Retina (tissue), 1 donor: ENCODE measurements around the gene SNX5.

Source experiments
- DNase-seq: peaks from one replicate; pipeline ENCODE4 v3.0.0-alpha.2; 2016

Gene SNX5

DNA sequence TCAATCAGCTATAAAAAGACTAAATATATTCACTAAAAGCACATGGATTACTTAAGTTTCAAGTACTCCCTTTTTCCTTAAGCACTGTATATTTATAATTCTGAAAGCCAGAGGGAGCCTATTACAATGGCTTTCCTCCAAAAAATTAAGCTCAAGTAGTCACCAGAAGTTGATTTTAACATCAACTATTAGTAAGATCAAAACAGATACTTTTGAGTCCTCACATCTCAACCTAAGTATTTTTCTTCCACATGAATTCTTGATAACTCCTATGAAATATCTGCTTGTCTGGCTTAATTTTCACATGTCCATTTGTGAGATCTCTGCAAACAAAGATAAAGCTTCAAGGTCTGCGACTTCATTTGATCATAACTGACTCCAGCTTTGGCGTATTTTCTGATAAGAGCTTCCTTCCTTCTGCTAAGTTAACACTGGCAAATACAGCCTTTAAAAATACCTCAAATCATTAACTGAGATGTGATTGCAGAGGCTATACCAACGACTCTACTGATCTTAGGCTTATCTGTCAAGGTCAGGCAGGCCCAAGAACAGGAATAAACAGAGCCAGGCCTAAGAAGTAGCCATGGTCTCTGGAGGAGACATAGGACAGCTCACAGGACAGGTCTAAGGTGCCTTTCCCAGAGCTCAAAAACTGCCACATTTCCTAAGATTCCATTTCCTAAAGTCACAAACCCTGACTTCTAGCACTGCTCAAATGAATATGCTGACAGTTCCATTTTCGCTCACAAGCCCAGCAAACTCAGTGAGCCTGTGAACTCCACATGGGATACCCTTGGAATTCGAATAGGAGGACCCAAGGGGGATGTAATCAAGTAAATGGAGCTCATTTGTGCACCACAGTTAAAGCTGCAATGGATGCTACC is 10.0 kb downstream of the SNX5 start:
- no peak for DNase-seq

DNA sequence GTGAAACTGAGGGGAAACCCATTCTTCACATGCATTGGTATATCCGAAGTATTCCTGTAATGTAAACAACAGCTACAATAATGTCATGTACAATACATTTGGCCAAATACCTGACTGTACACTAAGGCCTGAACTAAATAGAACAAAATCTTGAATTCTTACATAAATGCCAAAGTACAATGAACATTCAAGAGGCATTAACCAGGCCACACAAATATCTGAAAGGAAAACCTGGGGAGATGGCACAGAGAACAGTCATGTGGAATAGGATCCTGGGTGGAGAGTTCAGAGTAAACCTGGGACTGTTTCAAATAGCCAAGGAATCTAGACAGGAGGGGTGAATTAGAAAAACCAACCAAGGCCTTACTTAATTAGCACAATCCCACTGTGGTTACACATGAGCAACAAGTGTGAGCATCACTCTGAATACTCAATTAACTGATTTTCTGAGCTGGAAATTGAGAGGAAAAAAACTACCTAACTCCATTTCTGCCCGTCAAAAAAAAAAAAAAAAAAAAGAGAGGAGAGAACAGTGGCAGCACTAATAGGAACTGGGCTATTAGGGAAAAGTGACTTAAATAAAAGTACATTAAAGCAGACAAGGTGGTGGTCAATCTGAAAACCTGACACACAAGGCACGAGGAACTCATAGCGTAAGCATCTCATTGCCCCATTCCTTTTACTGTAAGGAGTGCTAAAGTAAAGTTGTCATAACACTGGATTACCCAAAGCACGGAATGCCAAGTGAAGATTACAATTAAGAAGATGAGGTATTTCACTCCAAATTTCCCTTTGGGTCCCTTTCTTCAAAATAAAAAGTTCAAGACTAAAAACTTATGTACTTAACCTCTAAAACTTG is 10.9 kb downstream of the SNX5 start:
- no peak for DNase-seq

- no peak for DNase-seq
These were observed 12.4 kb downstream of the SNX5 start for GRCh38 chr20:17956099-17956685.

DNA sequence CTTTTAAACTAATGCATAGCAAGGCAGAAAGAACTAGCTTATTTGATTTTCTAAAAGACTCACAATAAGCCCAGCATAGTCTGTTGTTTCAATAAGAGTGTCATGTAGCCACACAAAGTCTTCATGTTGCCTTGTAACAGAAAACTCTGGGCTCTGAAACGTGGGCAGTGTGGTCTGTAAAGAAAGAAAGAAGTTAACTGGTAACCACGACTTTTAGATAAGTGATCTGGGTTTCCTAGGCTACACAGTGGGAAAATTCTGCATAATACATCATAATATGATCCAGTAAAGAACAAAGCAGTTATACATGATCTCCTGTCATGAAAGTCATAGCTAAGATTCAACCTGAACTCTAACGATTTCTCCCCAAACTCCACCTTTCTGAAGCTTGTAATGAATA is 13.3 kb downstream of the SNX5 start:
- no peak for DNase-seq

- no peak for DNase-seq
These were observed 14.7 kb downstream of the SNX5 start for GRCh38 chr20:17953935-17954334.

GRCh38 chr20:17952692-17953684 is 15.6 kb downstream of the SNX5 start:
- no peak for DNase-seq

- DNase-seq = no peak
These were observed 17.3 kb downstream of the SNX5 start for GRCh38 chr20:17951323-17951722.

DNA sequence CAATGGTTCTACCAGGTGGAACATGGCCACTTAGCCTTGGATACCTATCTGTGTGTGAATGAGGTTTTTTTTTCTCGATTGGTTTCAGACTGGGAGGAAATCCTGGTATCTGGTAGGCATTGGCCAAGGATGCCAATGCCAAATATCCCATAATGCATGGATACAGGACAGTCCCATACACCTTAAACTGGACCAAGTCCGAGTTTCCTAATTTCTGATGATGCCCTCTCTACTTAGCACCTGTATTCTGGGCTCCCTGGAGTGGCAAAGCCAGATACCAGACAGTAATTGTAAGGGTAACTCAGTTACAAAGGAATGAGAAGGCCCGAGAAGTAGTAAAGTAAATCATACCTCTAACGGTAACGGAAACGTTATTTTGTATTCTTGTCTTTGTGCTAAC is 17.9 kb downstream of the SNX5 start:
- no peak for DNase-seq

DNA sequence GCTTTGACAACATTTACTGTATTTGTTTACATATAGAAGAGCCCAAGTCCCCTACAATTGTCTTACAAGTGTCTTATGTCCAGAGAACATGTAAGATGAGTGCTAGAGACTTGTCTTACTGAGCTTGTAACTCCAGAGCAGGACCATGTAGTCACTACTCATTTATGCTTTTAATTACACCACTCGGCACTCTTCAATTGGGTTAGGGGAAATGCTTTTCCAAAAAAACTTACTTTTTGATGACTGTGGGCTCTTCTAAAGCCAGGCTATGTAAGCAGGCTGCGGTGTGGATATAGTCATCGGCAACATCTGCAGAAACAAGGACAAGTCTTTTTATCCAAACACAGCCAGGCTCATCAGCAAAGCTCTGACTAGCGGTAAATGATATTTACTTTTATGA is 18.7 kb downstream of the SNX5 start:
- DNase-seq = no peak

GRCh38 chr20:17948442-17948841 is 20.2 kb downstream of the SNX5 start:
- DNase-seq = no peak

GRCh38 chr20:17947474-17947815 is 21.1 kb downstream of the SNX5 start:
- DNase-seq = no peak

DNA sequence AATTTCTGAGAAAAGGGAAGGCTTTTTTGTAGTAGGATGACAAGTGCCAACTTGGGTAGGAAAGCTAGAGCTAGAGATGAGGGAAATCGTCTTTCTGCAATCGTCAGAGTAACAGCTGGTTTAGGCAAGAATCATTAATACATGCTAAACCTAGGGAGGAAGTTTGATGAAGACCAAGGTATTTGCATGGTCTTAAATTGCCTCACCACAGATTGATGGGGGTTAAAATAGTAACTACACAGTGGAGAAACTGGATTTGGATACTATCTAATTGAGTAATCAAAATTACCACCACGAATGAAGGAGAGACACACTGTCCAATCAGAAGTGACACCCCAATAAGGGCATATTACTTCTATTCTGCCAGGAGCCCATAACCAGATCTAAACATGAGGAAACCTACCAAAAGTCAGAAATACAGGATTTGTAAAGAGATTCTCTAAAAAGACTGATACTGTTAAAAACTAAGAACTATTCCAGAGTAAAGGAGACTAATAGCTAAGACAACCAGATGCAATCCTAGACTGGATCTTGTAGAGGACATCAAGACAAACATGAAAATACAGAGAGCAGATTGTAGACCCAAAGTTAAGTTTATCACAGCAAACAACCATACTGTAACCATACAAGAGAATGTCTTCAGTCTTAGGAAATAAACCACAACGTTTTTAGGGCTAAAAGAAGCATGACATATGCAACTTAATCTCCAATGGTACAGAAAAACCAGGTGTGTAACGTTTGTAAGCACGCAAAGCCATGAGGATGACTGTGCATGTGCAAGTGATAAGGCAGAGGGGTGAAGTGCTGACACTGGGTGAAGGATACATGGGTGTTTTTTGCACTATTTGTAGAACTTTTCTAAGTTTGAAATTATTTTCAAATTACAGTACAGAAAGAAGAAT is 21.8 kb downstream of the SNX5 start:
- DNase-seq = no peak

- DNase-seq = no peak
These were observed 22.6 kb downstream of the SNX5 start for GRCh38 chr20:17946040-17946439.

GRCh38 chr20:17944854-17945474 is 23.6 kb downstream of the SNX5 start:
- no peak for DNase-seq

DNA sequence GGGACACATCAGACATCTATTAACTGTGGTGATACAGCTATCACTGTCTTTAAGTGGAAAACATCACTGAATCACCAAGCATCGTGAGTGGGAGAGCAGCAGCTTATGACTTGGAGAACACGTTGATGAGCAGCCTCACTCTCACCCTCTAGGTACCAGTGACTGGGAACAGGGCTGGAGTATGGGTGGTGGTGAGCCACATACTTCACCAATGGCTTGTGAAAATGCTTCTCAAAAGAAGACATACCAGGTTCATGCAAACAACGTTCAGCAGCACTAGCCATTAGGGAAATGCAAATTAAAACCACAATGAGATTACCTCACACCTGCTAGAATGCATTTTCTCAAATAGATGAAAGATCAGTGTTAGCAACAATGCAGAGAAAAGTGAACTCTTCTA is 25.3 kb downstream of the SNX5 start:
- DNase-seq = no peak

- no peak for DNase-seq
These were observed 26.8 kb downstream of the SNX5 start for GRCh38 chr20:17941826-17942196.

- DNase-seq = no peak
These were observed 27.3 kb downstream of the SNX5 start for GRCh38 chr20:17941087-17941825.

GRCh38 chr20:17940224-17940971 is 28.2 kb downstream of the SNX5 start:
- DNase-seq = no peak

- DNase-seq = no peak
These were observed 28.9 kb downstream of the SNX5 start for GRCh38 chr20:17939622-17940223.
